Measurements from ENCODE around the gene GJA4.

- TF ChIP-seq HCFC1 (IDR thresholded peaks at IDR 0.05; ENCODE audit: low read depth, low read length) (no peak), ATF3 (CRISPR knock-in tag; IDR thresholded peaks at IDR 0.05) (no peak)
These were observed 49.3 kb downstream of the GJA4 start for GRCh38 chr1:34842073-34842472.

Data from HepG2 (cell line).